Hepatocyte (in vitro differentiated cells): ENCODE data around the gene CASTOR1. TPM values are rescaled to one million over a fixed set of nuclear protein-coding genes. Genes with fewer than 3 reads are reported as not detected.

Source experiments
- DNase-seq: peaks from one replicate; pipeline ENCODE4 v3.0.0-alpha.2; 2016; ENCODE audit warnings: low spot score
- H2AFZ ChIP-seq: fragments of 200-600 bp; sonication (generic); 2 replicates; pipeline ENCODE4 v1.6.0; 2016; ENCODE audit warnings: antibody characterized with exemption, mild to moderate bottlenecking
- H3K27ac ChIP-seq: fragments of 200-600 bp; sonication (generic); 2 replicates; pipeline ENCODE4 v1.5.1; 2016; ENCODE audit warnings: mild to moderate bottlenecking
- H3K27me3 ChIP-seq: fragments of 200-600 bp; sonication (generic); 2 replicates; pipeline ENCODE4 v1.6.1; 2016
- H3K36me3 ChIP-seq: fragments of 200-600 bp; sonication (generic); replicated peaks from 2 replicates; pipeline ENCODE4 v1.5.1; 2016; ENCODE audit warnings: low read depth; ENCODE audit not compliant: insufficient read depth
- H3K4me1 ChIP-seq: fragments of 200-600 bp; sonication (generic); 2 replicates; pipeline ENCODE4 v1.5.1; 2016; ENCODE audit warnings: mild to moderate bottlenecking, moderate library complexity; ENCODE audit not compliant: insufficient read depth
- H3K4me2 ChIP-seq: fragments of 200-600 bp; sonication (generic); 2 replicates; pipeline ENCODE4 v1.6.0; 2016
- H3K4me3 ChIP-seq: fragments of 200-600 bp; sonication (generic); 2 replicates; pipeline ENCODE4 v1.5.1; 2016; ENCODE audit warnings: mild to moderate bottlenecking
- H3K79me2 ChIP-seq: fragments of 200-600 bp; sonication (generic); 2 replicates; pipeline ENCODE4 v1.6.0; 2017; ENCODE audit warnings: mild to moderate bottlenecking
- H3K9me2 ChIP-seq: fragments of 200-600 bp; sonication (generic); replicated peaks from 2 replicates; pipeline ENCODE4 v1.6.0; 2017; ENCODE audit warnings: mild to moderate bottlenecking; ENCODE audit not compliant: insufficient read depth
- H3K9me3 ChIP-seq: fragments of 200-600 bp; sonication (generic); 2 replicates; pipeline ENCODE4 v1.5.1; 2016; ENCODE audit warnings: low read depth, mild to moderate bottlenecking
- H4K20me1 ChIP-seq: fragments of 200-600 bp; sonication (generic); 2 replicates; pipeline ENCODE4 v1.6.0; 2016; ENCODE audit warnings: mild to moderate bottlenecking; ENCODE audit not compliant: insufficient read depth, poor library complexity, severe bottlenecking
- EZH2 ChIP-seq: fragments of 200-600 bp; sonication (generic); IDR thresholded peaks from 2 replicates; pipeline ENCODE4 v1.6.1; 2016; ENCODE audit warnings: antibody characterized with exemption, mild to moderate bottlenecking, borderline replicate concordance
- EZH2phosphoT487 ChIP-seq: fragments of 200-600 bp; sonication (generic); IDR thresholded peaks from one replicate; pipeline ENCODE4 v1.6.1; 2018; ENCODE audit warnings: antibody characterized with exemption, mild to moderate bottlenecking, low read depth, moderate library complexity; ENCODE audit not compliant: unreplicated experiment, severe bottlenecking
- WGBS: methylation state at CpG from one replicate; pipeline ENCODE4 v1.1.6; 2016; ENCODE audit warnings: low lambda C conversion rate; ENCODE audit errors: missing lambda C conversion rate; 5-methylcytosine and 5-hydroxymethylcytosine counted together
- polyA plus RNA-seq: library from polyadenylated mRNA; unstranded; fragments of >200 nt; fragmentation: Nextera tagmentation; extraction: Ambion mirVana; gene quantifications from 2 replicates; pipeline ENCODE4 v1.2.1, GENCODE V29; 2016
- total RNA-seq: library from RNA; depleted of rRNA; stranded (reverse); fragments of >200 nt; gene quantifications from 2 replicates; pipeline ENCODE4 v1.2.3, GENCODE V29; 2014
- TF ChIP-seq, protein P1 (sequence below): fragments of 200-600 bp; sonication (generic); IDR thresholded peaks from 2 replicates; pipeline ENCODE4 v1.5.1; 2016; ENCODE audit warnings: antibody characterized with exemption, mild to moderate bottlenecking; ENCODE audit not compliant: poor library complexity

The CASTOR1 gene
- total and polyA plus RNA-seq, 2 experiments from 2014 or later, result 30.9 to 53.5 TPM

- H3K79me2 ChIP-seq, result no peaks in the 10 kb centered on the region
- no peaks in the 10 kb centered on the region for H4K20me1 ChIP-seq
- no peak overlapping the region for H2AFZ ChIP-seq
- H3K4me1 ChIP-seq, result peaks cover 26% of the 10 kb centered on the region
- peak overlapping the region; percentile 85 for H3K27ac ChIP-seq
- H3K4me3 ChIP-seq, result no peak overlapping the region
- no peak for TF ChIP-seq EZH2phosphoT487
- TF ChIP-seq, protein P1, sequence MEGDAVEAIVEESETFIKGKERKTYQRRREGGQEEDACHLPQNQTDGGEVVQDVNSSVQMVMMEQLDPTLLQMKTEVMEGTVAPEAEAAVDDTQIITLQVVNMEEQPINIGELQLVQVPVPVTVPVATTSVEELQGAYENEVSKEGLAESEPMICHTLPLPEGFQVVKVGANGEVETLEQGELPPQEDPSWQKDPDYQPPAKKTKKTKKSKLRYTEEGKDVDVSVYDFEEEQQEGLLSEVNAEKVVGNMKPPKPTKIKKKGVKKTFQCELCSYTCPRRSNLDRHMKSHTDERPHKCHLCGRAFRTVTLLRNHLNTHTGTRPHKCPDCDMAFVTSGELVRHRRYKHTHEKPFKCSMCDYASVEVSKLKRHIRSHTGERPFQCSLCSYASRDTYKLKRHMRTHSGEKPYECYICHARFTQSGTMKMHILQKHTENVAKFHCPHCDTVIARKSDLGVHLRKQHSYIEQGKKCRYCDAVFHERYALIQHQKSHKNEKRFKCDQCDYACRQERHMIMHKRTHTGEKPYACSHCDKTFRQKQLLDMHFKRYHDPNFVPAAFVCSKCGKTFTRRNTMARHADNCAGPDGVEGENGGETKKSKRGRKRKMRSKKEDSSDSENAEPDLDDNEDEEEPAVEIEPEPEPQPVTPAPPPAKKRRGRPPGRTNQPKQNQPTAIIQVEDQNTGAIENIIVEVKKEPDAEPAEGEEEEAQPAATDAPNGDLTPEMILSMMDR, result no peak
- no peak for TF ChIP-seq EZH2
- DNase-seq, result peak; percentile 84
- H3K27me3 ChIP-seq, result no peaks in the 10 kb centered on the region
- H3K4me2 ChIP-seq, result no peak overlapping the region
- no peaks in the 10 kb centered on the region for H3K36me3 ChIP-seq
- no peaks in the 10 kb centered on the region for H3K9me3 ChIP-seq
- no peaks in the 10 kb centered on the region for H3K9me2 ChIP-seq
- 71% methylated on average over 26 of the region's 27 CpGs for WGBS
These were observed 50.4 kb downstream of the CASTOR1 start for GRCh38 chr22:30238661-30239487.

- H3K4me1 ChIP-seq, result peaks cover 30% of the 10 kb centered on the region
- no peak overlapping the region for H3K4me2 ChIP-seq
- H2AFZ ChIP-seq, result no peak overlapping the region
- H3K79me2 ChIP-seq, result no peaks in the 10 kb centered on the region
- H3K36me3 ChIP-seq, result no peaks in the 10 kb centered on the region
- no peak for TF ChIP-seq EZH2
- TF ChIP-seq EZH2phosphoT487, result no peak
- TF ChIP-seq, protein P1, result no peak
- H4K20me1 ChIP-seq, result no peaks in the 10 kb centered on the region
- no peaks in the 10 kb centered on the region for H3K9me2 ChIP-seq
- no peaks in the 10 kb centered on the region for H3K27me3 ChIP-seq
- 85% methylated on average over 9 of the region's 9 CpGs for WGBS
- H3K4me3 ChIP-seq, result no peak overlapping the region
- peak overlapping the region; percentile 85 for H3K27ac ChIP-seq
- DNase-seq, result no peak
- H3K9me3 ChIP-seq, result no peaks in the 10 kb centered on the region
These were observed 51.2 kb downstream of the CASTOR1 start for GRCh38 chr22:30238136-30238535.

GRCh38 chr22:30236875-30237274 lies 52.4 kb downstream of the CASTOR1 start:
- Histone ChIP-seq H3K27ac (peak overlapping the region; percentile 87), H3K4me2 (no peak overlapping the region), H2AFZ (no peak overlapping the region), H3K4me1 (peaks cover 33% of the 10 kb centered on the region), H4K20me1 (no peaks in the 10 kb centered on the region), H3K4me3 (no peak overlapping the region), H3K79me2 (no peaks in the 10 kb centered on the region), H3K9me3 (no peaks in the 10 kb centered on the region), H3K36me3 (no peaks in the 10 kb centered on the region), H3K9me2 (no peaks in the 10 kb centered on the region), H3K27me3 (no peaks in the 10 kb centered on the region)
- 93% methylated on average over 5 of the region's 5 CpGs for WGBS
- TF ChIP-seq, protein P1, result no peak
- TF ChIP-seq EZH2phosphoT487 (no peak), EZH2 (no peak)
- DNase-seq, result no peak
